ENCODE results near the gene TRAPPC14. TPM values are rescaled to one million over a fixed set of nuclear protein-coding genes. Genes with fewer than 3 reads are reported as not detected.
A peak's percentile ranks its signal among the peaks of the same experiment; 100 is the strongest.

The TRAPPC14 gene
- total and polyA plus RNA-seq, 2 experiments from 2014 or later = 5.8 to 7.0 TPM

DNA sequence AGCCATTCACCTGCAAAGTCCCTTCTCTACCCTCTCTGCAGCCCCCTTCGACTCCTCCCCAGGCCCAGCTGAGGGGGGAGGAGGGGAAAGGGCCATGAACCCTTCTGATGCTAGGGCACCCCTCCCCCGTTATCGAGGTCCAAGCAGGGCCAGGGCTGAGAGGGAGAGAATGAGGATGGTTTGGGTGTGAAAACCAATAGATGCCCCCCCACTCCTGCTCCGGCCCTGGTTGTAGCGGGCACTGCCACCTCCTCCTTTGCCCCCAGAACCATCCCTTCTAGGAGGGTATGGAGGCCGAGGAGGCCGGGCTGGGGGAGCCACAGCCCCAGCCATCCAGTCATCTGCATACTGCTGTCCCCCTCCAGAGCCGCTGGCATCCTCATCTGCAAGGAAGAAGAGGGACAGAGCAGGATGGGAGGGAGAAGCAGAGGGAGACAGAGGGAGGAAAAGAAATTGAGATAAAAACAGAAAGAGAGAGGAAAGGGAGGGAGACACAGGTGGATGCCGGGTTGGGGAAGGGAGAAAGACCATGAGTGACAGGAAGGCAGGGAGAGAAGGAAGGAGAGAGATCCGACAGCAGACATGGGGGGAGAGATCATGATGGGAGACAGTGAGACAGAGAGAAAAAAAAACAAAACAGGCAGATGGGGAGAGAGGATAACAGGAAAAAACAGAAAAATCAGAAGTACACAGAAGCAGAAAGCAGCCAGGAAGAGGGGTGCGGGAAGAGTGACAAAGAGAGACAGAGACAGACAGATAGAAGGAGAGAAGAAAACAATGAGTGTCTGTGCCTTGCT lies 11.8 kb upstream of the TRAPPC14 start:
- H3K27ac ChIP-seq = no peak overlapping the region
- no peaks in the 10 kb centered on the region for H3K9me3 ChIP-seq (ENCODE audit: low read depth)
- H2AFZ ChIP-seq = no peak overlapping the region
- no peak overlapping the region for H3K4me2 ChIP-seq (ENCODE audit: unreplicated experiment)
- in situ Hi-C loops (cut with MboI) = no loop called here
- WGBS, 2 experiments (ENCODE audit: low coverage in 1 of 2, low lambda C conversion rate in 2 of 2, missing lambda C conversion rate in 2 of 2) = 84 to 86% methylated on average over 11 of the region's 11 CpGs
- no peak overlapping the region for H3K9ac ChIP-seq
- H3F3A ChIP-seq (ENCODE audit: insufficient read depth) = no peaks in the 10 kb centered on the region
- no peak overlapping the region for H3K4me3 ChIP-seq
- H3K79me2 ChIP-seq (ENCODE audit: insufficient read depth) = no peaks in the 10 kb centered on the region
- H3K4me1 ChIP-seq (ENCODE audit: insufficient read depth) = no peaks in the 10 kb centered on the region
- TF ChIP-seq EZH2phosphoT487 (IDR thresholded peaks at IDR 0.05; ENCODE audit: insufficient read depth, low read depth) (no peak), EZH2 (IDR thresholded peaks at IDR 0.05; ENCODE audit: insufficient read depth, poor library complexity, severe bottlenecking) (no peak)
- no peaks in the 10 kb centered on the region for H3K9me2 ChIP-seq (ENCODE audit: insufficient read depth)
- no peaks in the 10 kb centered on the region for H3K36me3 ChIP-seq (ENCODE audit: low read depth)
- DNase-seq = no peak
- no peaks in the 10 kb centered on the region for H4K20me1 ChIP-seq (ENCODE audit: insufficient read depth)
- H3K27me3 ChIP-seq (replicated peaks; ENCODE audit: insufficient read depth) = peaks cover 11% of the 10 kb centered on the region

GRCh38 chr7:100169147-100169850 lies 10.8 kb upstream of the TRAPPC14 start:
- in situ Hi-C loops (cut with MboI) = no loop called here
- no peak for DNase-seq
- 85 to 87% methylated on average over 11 of the region's 11 CpGs for WGBS, 2 experiments (ENCODE audit: low coverage in 1 of 2, low lambda C conversion rate in 2 of 2, missing lambda C conversion rate in 2 of 2)

DNA sequence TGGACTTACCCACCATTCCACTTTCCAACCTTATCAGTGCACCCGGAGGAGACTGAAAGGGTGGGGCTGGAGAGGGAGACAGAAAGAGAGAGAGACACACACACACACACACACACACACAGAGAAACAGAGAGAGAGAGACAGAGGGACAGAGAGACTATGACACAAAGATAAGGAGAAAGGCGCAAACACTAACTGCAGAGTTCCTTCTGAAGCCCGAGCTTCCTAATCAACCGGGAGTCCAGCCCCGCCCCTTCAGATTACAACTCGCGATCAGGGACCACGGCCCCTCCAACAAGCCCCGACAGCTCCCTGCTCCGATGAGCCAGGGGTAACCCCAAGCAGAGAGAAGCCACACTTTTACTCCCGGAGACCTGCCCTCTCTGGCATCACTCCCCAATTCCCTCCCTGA lies 9.4 kb upstream of the TRAPPC14 start:
- peak; percentile 11 for DNase-seq
- in situ Hi-C loops (cut with MboI) = no loop called here

More at GRCh38 chr7:100169147-100169850, 10.8 kb upstream of the TRAPPC14 start:
- Histone ChIP-seq H3K4me2 (ENCODE audit: unreplicated experiment) (no peak overlapping the region), H3K9me3 (ENCODE audit: low read depth) (no peaks in the 10 kb centered on the region), H3K4me1 (ENCODE audit: insufficient read depth) (no peaks in the 10 kb centered on the region), H4K20me1 (ENCODE audit: insufficient read depth) (no peaks in the 10 kb centered on the region), H2AFZ (peak overlapping the region; percentile 90; the same call in 1 of the 2 replicates), H3K9me2 (ENCODE audit: insufficient read depth) (no peaks in the 10 kb centered on the region), H3K79me2 (ENCODE audit: insufficient read depth) (no peaks in the 10 kb centered on the region), H3F3A (ENCODE audit: insufficient read depth) (no peaks in the 10 kb centered on the region), H3K27ac (no peak overlapping the region), H3K27me3 (replicated peaks; ENCODE audit: insufficient read depth) (peaks cover 11% of the 10 kb centered on the region), H3K36me3 (ENCODE audit: low read depth) (no peaks in the 10 kb centered on the region), H3K4me3 (no peak overlapping the region), H3K9ac (no peak overlapping the region)
- TF ChIP-seq EZH2 (IDR thresholded peaks at IDR 0.05; ENCODE audit: insufficient read depth, poor library complexity, severe bottlenecking) = no peak
- no peak for TF ChIP-seq EZH2phosphoT487 (IDR thresholded peaks at IDR 0.05; ENCODE audit: insufficient read depth, low read depth)

GRCh38 chr7:100166970-100167911 lies 8.7 kb upstream of the TRAPPC14 start:
- Histone ChIP-seq H3K9me3 (ENCODE audit: low read depth) (no peaks in the 10 kb centered on the region), H3K4me2 (ENCODE audit: unreplicated experiment) (no peak overlapping the region), H3K27me3 (replicated peaks; ENCODE audit: insufficient read depth) (peaks cover 10% of the 10 kb centered on the region), H3K36me3 (ENCODE audit: low read depth) (no peaks in the 10 kb centered on the region), H3K4me1 (ENCODE audit: insufficient read depth) (no peaks in the 10 kb centered on the region), H3K4me3 (no peak overlapping the region), H4K20me1 (ENCODE audit: insufficient read depth) (no peaks in the 10 kb centered on the region), H3K27ac (no peak overlapping the region), H2AFZ (peak overlapping the region; percentile 90; the same call in 1 of the 2 replicates), H3K9me2 (ENCODE audit: insufficient read depth) (no peaks in the 10 kb centered on the region), H3K9ac (no peak overlapping the region), H3K79me2 (ENCODE audit: insufficient read depth) (no peaks in the 10 kb centered on the region), H3F3A (ENCODE audit: insufficient read depth) (no peaks in the 10 kb centered on the region)
- TF ChIP-seq EZH2 (IDR thresholded peaks at IDR 0.05; ENCODE audit: insufficient read depth, poor library complexity, severe bottlenecking) (no peak), EZH2phosphoT487 (IDR thresholded peaks at IDR 0.05; ENCODE audit: insufficient read depth, low read depth) (no peak)
- DNase-seq = no peak
- in situ Hi-C loops (cut with MboI) = no loop called here
- WGBS, 2 experiments (ENCODE audit: low coverage in 1 of 2, low lambda C conversion rate in 2 of 2, missing lambda C conversion rate in 2 of 2) = 66 to 68% methylated on average over 14 of the region's 14 CpGs

More for the DNA sequence above, 9.4 kb upstream of the TRAPPC14 start:
- H3K27me3 ChIP-seq (replicated peaks; ENCODE audit: insufficient read depth) = peaks cover 11% of the 10 kb centered on the region
- H3K9ac ChIP-seq = peak overlapping the region; percentile 35
- WGBS, 2 experiments (ENCODE audit: low coverage in 1 of 2, low lambda C conversion rate in 2 of 2, missing lambda C conversion rate in 2 of 2) = 4 to 5% methylated on average over 11 of the region's 11 CpGs
- no peaks in the 10 kb centered on the region for H3K36me3 ChIP-seq (ENCODE audit: low read depth)
- no peaks in the 10 kb centered on the region for H3F3A ChIP-seq (ENCODE audit: insufficient read depth)
- H3K9me3 ChIP-seq (ENCODE audit: low read depth) = no peaks in the 10 kb centered on the region
- peak overlapping the region; percentile 90 for H2AFZ ChIP-seq
- H3K79me2 ChIP-seq (ENCODE audit: insufficient read depth) = no peaks in the 10 kb centered on the region
- peak overlapping the region; percentile 66 for H3K4me3 ChIP-seq
- no peaks in the 10 kb centered on the region for H3K4me1 ChIP-seq (ENCODE audit: insufficient read depth)
- no peak for TF ChIP-seq EZH2 (IDR thresholded peaks at IDR 0.05; ENCODE audit: insufficient read depth, poor library complexity, severe bottlenecking)
- TF ChIP-seq EZH2phosphoT487 (IDR thresholded peaks at IDR 0.05; ENCODE audit: insufficient read depth, low read depth) = no peak
- no peaks in the 10 kb centered on the region for H3K9me2 ChIP-seq (ENCODE audit: insufficient read depth)
- no peaks in the 10 kb centered on the region for H4K20me1 ChIP-seq (ENCODE audit: insufficient read depth)
- peak overlapping the region; percentile 82 for H3K4me2 ChIP-seq (ENCODE audit: unreplicated experiment)
- H3K27ac ChIP-seq = no peak overlapping the region

All from GM23248 (cell line).